NCI-H510A (cell line): ENCODE measurements around the gene ACOX2.

Source experiments
- DNase-seq: peaks from one replicate; lab custom pipeline; 2025; lab: John Stamatoyannopoulos, UW

The ACOX2 gene

DNA sequence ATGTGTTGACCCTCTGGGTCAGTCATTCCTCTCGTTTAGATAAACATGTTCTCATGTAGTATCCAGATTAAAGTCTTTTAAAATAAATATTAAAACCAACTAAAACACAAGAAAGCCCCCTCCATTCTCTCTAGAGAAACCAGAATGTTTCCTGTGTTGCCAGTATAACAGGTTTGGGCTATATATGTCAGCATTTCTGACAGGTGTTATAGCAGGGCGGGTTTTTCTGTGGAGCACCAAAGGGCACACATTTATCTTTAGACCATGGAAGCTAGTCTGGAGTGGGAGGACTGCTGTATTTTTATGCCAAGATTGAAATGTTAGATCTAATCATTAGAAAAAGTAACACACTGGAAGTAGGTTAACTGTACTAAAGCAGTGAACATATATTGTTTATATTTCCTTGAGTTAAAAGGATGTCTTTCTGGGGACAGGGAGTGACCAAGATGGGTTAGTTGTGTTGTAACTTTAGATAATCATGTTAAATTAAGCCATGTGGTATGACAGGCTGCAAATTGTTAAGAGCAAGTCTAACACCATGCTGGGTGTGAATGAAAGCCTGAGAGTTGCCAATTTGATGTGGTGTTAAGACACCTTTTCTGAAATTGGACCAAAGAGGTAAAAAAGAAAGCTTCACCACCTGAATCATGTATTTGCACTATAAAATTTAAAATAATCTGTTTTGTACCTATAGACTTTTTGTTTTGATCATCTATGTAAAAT is 29.5 kb downstream of the ACOX2 start:
- DNase-seq: no peak

DNA sequence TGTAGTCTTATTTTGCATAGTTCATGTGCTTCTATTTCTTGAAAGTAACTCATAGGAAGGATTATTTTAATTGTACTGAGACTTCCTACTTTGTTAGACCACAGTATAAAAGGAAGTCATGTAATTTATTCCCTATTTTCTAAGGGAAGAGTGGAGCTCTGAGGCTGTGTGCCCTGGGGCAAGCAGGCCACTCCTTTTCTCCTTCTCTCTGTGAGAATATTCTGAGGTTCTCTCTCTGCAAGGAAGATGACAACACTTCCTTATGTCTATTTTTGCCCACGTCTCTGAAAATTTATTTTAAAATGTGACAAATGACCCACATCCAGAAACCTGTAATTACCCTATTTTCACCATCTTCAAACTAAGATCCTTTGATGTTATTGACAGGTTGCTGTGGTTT is 34.1 kb downstream of the ACOX2 start:
- DNase-seq: no peak

DNA sequence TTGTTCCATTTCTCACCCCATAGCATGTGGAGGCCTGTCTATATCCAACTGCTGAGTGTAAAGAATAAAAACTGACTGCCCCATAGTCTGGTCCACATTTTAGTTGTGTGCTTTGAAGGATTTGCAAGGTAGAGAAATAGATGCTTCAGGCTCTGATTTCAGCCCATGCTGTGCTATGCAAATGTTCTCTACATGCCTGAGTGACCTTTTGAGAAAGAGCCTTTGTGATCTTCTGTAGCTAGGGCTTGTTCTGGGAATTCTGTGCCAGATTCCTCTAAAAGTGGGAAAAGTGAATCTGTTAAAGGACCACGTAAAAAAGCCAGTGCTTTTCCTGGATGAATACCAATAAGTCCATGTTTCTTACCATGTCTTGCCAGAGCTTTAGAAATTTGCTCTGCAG is 39.9 kb downstream of the ACOX2 start:
- DNase-seq: no peak

DNA sequence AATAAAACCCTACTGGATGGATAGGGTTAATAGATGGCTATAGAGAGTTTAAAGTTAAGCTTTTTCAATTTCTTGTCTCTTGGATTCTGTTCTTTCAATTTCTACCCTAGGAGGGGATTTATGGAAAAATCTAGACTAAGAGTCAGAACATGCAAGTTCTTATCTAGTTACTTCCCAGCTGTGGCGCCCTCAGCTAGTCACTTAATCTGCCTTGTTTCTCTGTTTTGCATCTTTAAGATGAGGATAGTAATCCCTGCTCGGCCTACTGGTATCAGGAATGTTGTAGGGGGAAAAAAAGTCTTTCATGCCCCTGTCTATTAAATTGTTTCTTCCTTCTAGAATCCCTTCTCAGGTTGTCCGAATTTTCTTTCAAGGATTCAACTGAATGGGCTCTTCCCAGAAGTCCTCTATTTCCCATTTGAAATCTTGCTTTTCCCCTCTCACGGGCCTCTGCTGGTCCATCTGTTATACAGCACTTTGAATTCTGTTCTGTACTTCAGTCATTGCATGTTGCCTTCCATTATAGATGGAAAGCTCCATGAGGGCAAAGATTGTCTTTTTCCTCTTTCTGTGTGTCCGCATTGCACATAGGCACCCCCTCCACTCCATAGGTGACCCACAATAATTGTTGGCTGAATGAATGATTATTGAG is 40.7 kb downstream of the ACOX2 start:
- DNase-seq: no peak

DNA sequence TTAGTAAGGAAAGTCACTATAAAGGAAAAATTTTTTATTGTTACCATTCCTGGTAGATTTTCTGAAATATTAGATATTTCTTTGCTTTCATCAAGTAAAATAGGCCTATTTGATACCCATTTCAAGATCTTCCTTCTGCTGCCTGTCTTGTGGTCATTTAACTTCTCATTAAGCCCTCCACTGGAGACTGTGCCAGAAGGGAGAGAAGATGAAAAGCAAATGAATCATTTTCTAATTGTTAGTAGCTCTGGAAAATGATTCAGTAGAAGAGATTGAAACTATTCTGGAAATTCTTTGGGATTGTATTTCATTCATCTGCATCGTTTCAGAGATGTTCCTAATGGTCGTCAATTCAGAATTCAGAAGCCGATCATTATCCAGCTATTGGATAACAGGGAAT is 41.9 kb downstream of the ACOX2 start:
- DNase-seq: no peak

DNA sequence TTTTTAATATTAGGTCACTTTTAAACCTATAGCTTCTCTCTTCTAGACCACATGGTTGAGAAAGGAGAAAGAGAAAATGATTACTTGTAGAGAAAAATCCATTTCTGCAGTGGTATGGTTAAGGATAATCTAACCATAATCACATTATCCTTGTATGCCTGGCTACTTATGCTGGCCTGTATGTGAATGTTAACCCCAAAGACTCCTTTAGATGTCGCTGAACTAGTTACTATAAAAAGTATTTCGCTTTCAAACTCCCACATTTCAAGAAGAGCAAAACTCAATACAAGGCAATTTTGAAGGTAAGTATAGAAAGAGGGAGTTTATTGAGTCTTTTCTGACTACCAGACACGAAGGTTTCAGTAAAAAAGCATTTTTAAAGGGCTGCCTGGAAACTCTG is 42.9 kb downstream of the ACOX2 start:
- no peak for DNase-seq

DNA sequence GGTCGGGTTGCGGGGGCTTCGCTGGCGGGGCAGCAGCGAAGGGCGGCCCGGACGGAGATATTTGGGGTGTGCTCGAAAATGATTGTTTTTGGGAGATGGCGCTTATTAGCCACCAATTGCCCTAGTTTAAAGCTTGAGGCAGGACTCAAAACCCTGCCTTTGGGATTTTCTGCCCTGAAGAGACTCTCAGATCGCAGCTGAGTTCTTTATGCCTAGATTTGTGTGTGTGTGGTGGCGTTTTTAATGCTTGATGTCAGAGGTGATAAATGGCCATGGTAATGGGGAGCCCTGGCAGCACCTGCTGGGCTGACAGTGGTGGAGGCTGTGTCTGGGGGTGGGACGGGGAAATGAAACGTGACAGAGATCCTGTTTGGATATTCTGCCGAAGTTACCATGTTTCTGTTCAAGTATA is 44.5 kb downstream of the ACOX2 start:
- no peak for DNase-seq

DNA sequence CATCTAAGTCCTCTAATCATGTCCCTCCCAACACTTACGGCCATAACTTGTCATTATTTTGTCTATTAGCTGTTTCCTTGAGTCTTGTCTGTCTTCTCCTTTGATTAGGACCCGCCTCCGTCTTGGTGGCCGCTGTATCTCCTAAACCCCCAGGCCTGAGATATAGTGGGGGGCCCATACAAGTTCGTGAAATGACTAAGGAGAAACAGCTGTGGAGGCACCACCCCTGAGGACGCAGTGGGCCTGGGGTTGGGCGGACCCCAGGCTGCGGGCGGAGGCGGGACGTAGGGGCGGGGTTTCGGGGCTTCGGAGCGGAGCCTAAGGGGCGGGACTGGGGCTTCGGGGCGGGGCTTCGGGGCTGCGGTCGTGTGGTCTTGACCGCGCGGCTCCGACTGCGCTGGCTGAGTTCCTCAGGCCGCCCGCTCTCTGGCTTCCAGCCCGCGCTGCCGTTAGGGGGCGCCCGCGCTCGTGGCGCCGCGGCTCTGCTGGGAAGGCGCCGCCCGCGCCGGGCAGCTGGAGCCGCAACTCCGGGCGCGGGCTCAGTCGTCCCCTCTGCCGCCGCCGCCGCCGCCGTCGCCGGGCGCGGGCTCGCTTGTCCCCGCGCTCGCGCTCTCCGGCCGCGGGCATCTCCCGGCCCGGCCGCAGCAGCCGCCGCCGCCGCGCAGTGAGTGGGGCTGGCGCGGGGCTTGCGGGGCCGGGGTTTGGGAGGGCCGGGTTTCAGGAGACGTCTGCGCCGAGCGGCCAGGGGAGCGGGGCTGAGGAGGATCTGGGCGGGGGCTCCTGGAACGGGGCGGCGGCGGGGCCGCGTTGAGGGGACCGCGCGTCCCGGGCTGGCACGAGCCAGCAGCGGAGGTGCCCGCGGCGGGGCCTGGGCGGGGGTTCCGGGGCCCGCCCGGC is 45.2 kb downstream of the ACOX2 start, which contains the start of gene KCTD6:
TSS of gene KCTD6 (plus strand) at position 591 of the 897 bp plus-strand sequence. CDS start 6,660 bp downstream, outside the sequence.
- DNase-seq: peak; percentile 48

DNA sequence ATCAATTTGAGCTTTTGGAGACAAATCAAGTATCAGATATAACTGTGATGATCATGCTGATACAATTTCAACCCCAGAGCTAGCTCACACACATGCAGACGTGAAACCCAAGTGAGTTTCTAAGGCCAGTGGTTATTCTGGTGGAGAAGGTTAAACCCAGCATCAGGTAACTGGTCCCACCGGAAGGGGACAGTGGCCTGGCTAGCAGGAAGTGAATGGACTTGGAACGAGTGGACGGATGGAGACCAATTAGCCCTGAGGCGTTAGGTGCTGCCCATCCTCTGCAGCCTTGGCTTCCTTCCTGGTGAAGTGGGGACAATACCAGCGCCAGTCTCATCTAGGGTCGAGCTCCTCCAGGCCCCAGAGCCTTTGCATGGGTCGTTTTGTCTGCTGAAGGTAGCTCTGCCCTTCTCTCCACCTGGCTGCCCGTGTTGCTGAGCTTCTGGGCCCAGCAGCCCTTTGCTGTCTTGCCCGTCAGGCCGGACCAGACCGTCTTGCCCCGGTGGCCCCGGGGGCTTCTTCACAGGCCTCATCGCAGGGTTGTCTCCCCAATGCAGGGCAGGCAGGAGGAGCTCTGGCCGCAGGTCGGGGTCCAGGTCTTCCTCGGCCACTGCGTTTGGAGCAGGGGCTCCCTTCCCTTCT is 46.0 kb downstream of the ACOX2 start:
- no peak for DNase-seq

DNA sequence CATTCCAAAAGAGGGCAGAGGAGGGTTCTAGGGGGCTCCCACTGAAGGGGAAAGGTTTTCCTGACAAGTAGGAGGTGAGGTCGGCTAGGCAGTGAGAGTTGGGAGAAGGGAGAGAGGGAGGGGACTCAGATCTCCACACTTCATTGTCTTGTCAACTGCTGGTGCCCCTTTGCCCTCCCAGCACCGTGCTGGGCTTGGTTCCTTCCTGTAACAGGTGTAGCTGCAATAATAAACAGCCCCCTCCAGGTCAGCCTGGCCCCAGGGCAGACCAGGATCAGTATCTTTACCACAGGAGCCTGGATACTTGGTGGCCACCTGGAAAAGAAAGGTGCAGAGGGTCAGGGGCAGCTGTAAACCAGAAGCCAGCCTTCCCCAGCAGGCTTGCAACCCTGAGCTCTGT is 48.0 kb downstream of the ACOX2 start:
- DNase-seq: no peak

DNA sequence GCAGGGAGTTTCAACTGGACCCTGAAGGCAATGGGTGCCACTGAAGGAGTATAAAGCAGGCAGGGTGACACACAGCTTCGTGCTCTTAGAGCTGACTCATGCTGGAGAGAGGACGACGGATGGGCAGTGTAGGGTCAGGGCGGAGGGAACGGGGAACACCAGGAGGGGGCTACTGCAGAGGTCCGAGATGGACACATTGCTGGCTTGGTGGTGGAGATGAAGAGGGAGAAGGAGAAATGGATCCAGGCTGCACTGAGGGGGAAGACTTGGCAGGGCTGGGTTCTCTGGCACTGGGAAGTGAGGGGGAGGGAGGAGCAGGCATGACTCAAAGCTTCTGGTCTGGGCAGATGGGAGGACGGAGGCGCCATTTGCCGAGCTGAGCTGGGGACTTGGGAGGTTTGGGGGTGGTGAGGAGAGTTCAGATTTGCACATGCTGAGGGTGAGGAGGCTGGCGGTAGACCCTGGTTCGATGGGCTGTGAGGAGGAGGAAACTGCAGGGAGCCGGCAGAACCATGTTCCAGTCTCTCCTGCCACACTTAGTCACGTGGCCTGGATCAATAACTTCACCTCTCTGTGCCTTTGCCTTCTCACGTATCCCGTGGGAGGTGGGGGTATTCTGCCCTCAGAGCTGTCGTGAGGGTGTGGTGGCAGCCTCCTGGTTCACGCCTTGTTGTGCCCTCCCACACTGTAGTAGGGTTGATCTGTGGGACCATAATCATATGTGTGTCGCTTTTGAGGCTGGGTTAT is 49.7 kb downstream of the ACOX2 start:
- DNase-seq: no peak

DNA sequence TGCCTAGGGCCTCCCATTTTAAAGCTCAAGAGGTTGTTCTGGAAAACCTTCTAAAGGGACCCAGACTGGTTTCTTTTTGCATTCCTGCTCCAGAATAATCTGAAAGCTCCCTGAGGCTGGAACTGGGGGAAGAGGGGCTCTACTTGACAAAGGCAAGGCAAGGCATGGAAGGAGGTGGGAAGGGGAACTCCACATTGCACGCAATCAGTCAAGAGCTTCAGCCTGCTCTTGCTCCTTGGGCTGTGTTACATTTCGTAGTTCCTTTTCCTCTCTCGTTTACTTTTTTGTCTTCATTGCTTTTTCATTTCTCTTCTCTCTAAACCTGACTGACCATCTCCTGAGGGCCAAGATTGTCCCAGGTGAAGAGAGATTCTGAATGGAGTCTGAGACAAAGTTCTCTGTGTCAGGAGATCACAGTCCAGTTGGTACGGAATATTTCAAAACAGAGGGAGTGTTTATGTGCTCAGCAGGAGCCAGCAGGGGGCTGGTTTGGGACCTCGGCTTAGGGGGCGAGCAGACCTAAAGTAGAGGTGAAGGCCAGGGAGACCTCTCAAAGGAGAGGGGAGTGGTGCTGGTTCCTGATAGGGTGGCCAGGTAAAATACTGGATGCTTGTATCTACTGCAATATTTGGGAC is 51.1 kb downstream of the ACOX2 start:
- no peak for DNase-seq

DNA sequence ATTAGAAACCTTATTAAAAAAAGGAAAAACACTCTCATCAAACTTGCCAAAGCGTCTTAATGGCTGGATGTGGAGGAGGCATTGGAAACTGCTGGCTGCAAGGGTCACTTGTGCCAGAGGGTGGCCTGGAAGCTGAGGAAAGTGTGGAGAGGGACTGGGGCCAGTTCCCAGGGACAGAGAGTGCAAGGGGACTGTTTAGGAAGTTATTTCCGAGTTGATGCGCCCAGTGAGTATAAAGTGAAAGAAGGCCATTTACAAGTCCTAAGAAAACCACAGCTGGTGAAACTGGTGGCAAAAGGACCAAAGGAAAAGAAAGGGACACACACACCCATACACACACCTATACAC is 52.3 kb downstream of the ACOX2 start:
- no peak for DNase-seq

DNA sequence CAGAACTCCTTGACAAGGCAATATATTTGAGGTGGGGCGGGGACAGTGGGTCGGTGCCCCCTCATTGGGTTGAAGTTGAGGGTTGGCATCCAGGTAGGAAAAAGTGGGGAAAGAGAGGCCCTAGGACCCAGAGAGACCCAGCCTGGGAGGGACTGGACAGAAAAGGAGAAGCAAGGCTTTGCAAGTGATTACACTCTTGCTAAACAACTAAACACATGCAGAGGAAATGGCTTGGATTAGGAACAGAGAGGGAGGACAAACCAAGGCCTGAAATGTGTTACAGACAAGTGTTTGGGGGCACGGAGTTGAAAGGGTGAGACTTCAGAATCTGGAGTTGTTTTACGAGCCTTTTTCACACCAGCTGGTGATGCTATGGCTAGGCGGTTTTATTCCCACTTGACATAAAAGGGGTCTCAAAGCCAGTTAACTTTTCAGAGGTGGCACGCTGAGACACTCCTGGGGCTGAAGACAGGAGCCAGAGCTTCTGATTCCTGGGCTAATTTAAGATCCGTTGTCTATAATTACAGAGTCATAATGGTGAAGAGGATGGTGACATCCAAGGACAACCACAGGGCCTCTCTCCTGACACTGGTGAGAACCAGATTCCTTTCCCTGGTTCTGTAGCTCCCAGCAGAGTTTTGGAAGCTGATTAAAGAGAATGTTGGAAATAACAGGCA is 52.8 kb downstream of the ACOX2 start:
- DNase-seq: no peak

DNA sequence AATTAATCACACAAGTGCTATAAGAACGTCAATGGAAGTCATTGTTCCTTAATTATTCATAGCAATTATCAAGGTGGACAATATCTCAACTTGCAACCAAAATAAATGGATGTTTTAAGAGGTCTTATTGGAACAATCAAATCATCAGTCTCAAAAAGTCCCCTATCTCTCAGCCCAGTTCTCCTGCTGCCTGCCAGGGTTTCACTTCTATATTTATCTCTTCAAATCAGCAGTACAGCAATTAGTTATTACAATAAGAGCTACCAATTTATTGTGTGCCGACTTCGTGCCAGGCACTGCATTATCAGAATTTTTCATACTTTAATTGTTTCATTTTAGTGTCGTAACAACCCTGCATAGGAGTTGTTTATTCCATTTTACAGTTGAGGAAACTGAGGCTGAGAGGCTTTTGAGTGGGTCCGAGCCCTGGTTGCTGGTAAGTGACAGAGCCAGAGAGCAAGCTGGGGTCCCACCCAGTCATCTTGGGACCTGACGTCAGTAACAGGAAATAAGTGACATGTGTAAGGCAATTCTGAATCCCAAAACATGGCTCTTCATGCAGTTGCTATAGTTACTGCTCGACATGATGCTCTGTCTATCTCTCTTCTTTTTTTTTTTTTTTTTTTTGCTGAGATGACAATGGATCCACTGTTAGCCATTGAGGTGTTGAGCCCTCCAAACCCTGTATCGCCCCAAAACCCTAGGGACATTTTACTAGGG is 53.9 kb downstream of the ACOX2 start:
- no peak for DNase-seq

DNA sequence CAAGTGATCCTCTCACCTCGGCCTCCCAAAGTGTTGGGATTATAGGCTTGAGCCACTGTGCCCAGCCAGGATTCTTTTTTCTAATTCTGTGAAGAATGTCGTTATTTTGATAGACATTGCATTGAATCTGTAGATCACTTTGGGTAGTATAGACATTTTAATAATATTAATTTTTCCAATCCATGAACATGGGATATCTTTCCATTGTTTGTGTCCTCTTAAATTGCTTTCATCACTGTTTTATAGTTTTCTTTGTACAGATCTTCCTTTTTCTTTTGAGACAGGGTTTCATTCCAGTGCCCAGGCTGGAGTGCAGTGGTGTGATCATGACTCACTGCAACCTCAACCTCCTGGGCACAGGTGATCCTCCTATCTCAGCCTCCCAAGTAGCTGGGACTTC is 56.7 kb downstream of the ACOX2 start:
- no peak for DNase-seq

DNA sequence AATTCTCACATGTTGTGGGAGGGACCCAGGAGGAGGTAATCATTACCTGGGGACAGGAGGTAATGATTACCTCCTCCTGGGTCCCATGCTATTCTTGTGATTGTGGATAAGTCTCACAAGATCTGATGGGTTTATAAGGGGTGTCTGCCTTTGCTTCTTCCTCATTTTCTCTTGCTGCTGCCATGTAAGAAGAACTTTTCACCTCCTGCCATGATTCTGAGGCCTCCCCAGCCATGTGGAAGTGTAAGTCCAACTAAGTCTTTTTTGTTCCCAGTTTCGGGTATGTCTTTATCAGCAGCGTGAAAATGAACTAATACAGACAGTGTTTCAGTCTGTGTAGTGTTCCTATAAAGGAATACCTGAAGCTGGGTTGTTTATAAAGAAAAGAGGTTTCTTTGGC is 58.2 kb downstream of the ACOX2 start:
- DNase-seq: no peak

DNA sequence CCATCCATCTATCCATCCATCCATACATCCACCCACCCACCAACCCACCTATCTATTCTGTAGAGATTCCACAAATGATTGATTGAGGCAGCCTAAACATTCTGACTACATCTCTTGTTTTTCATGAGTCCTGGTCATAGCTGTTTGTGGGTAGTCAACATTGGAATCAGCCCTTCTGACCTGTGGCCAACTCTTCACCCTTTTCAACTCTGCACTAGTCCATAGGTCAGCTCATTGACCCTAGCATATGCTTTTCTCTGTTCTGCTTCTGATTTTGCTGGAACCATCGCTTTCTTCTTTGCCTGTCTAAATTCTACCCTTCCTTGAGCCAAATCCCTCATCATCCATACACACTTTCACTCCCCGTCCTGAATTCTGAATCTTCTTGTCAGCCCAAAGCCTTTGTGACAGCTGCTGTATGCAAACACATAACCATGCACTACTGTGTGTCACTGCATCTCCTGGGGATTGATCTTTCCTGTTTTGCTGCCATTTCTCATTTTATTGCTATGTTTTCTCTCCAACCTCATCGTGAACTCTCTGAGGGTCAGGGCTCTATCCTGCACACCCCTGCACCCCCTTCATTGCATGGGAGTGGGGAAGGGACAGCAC is 61.9 kb downstream of the ACOX2 start:
- DNase-seq: no peak

DNA sequence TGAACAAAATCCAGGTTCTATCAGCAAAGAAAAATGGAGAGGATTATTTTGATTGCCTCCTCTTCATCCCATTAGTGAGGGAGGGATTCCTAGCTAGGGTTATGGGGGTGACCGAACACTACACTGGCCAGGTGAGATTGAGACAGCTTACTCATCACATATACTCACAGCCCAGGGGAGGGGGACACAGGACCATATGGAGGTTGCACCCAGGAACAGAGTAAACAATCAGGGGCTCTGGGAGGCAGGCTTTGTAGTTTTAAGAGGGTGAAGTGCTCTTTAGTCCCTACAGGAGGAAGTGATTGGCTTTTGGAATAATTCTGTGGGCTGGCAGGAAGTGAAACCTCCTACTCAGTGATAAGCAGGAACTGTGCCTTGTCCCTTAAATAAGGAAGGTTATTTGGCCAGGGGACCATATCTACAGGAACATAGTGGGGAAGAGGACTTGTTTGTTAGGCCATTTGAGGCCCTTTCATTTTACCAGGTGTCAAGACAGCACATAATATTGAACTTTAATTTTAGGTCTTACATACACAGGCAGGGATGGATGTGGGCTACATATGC is 62.6 kb downstream of the ACOX2 start:
- DNase-seq: no peak
